ENCODE measurements around the gene TMPRSS6.

TMPRSS6 gene

DNA sequence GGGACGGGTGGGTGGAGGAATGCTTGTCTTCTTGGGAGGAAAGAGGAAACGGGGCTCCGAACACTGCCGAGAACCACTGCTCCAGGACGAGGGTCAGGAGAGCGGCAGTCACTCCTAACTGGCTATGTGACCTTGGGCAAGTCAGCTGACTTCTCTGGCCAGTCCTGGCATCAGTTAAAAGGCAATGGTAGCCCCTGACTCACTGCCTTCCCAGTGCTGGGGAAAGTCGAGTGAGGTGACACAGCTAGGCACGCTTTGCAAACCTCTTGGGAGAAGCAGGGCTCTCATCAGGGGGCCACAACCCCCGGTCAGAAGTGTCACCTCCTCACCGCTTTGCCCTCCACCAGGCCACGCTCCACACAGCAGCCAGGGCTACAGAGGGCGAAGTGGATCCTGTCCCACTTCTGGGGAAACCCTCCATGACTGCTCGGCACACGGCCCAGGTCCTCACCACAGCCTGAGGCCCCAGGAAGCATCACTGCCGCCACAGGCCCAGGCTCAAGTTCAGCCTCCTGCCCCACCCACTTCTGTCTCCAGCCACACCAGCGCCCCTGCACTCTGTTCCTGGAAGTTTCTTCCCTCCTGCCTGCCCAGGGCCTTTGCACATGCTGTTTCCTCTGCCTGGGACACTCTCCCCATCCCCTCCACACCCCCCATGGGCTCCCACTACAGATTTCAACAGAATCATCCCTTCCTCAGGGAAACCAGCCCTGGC is 23.9 kb upstream of the TMPRSS6 start:
- Histone ChIP-seq H3K36me3 (replicated peaks) (no peaks in the 10 kb centered on the region), H3K27me3 (ENCODE audit: low read depth) (peaks cover 6% of the 10 kb centered on the region; the same call in 1 of the 2 replicates), H3K4me3 (no peak overlapping the region), H3K9me3 (no peaks in the 10 kb centered on the region), H3K4me1 (no peaks in the 10 kb centered on the region)
- DNase-seq (ENCODE audit: low spot score in 2 of 2) = no peak
- in situ Hi-C loops (cut with MboI; ENCODE audit: low sequenced_read_pairs) = no loop called here

DNA sequence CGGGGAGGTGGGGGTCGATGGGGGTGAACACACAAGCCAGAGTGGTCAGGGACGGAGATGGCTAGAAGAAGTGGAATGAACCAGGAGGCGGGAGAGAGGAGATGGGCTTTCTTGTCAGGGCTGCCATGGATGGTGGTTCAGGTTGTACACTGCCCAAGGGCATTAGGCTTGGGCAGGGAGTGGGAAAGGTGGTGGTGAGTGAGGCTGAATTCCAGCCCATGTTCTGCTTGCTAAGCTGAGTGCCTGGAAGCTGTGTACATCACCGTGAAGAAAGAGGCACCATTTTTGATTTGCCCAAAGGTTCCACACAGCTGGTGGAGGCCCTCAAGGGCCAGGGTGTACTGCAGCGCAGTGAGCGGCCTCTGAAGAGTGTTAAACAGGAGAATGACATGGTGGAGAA is 23.3 kb upstream of the TMPRSS6 start:
- in situ Hi-C loops (cut with MboI; ENCODE audit: low sequenced_read_pairs) = no loop called here
- Histone ChIP-seq H3K4me1 (no peaks in the 10 kb centered on the region), H3K4me3 (no peak overlapping the region), H3K9me3 (no peaks in the 10 kb centered on the region), H3K27me3 (ENCODE audit: low read depth) (peaks cover 6% of the 10 kb centered on the region; the same call in 1 of the 2 replicates), H3K36me3 (replicated peaks) (no peaks in the 10 kb centered on the region)
- DNase-seq (ENCODE audit: low spot score in 2 of 2) = no peak

DNA sequence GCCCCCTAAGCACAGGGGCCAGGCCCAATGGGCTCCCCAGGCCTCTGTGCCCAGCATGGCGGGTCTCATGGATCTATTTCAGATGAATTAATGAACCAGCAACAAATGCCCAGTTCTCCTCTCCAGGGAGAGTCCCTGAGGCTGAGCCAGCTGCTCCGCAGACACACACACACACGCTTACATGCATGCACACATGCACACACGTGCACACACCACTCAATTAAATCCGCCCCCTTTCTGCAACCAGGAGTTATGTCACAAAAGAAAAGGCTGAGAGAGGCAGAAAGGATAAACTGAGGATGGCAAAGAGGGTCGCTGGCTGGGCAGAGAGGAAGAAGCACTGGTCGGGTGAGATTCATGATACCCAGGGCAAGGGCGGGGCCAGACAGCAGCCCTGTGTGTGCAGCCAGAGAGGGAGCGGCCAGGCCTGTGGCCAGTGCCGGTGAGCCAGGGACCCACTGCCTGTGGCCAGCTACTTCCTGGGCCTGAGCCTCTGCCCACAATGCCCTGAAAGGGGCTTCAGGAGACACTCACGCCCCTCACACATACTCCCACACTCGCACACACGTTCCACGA is 20.4 kb upstream of the TMPRSS6 start:
- H3K27me3 ChIP-seq (ENCODE audit: low read depth) = no peaks in the 10 kb centered on the region

DNA sequence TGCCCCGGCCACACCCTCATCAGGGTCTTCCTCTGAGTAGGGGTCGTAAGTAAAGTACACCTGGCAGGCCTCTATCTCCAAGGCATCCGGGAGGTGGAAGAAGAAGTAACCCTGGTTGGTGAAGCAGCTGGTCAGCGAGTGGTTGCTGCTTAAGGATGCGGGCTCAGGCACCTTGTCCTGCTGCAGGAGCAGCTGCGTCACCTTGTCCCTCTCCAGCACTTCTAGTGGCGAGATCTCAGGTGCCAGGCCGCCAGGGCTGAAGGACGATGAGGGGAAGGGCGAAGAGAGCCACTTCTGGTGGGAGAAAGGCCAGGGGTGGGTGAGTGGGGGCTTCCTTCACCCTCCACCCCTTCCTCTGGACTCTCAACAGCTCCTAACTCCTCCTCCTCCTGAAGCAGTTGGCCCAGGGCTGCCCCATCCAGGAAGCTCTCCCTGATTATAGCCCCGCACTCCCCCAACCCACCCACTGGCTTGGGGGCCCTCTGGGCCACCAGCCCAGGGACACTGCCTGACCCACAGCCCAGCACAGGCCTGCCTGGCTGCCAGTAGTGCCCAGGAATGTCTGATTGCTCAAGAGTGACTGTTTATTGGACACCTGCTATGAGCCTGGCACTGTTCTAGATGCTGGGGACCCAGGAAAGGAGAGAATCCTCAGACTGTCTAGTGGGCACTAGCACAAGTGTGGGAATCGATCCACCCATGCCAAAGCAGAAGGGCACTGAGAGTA is 19.2 kb upstream of the TMPRSS6 start:
- H3K27me3 ChIP-seq (ENCODE audit: low read depth) = no peaks in the 10 kb centered on the region
- H3K4me3 ChIP-seq = no peak overlapping the region
- no peaks in the 10 kb centered on the region for H3K36me3 ChIP-seq (replicated peaks)
- no peak for DNase-seq (ENCODE audit: low spot score in 2 of 2)
- in situ Hi-C loops (cut with MboI; ENCODE audit: low sequenced_read_pairs) = no loop called here
- no peaks in the 10 kb centered on the region for H3K9me3 ChIP-seq
- H3K4me1 ChIP-seq = no peaks in the 10 kb centered on the region

More for the DNA sequence above, 20.4 kb upstream of the TMPRSS6 start:
- Histone ChIP-seq H3K4me1 (no peaks in the 10 kb centered on the region), H3K36me3 (replicated peaks) (no peaks in the 10 kb centered on the region), H3K9me3 (no peaks in the 10 kb centered on the region), H3K4me3 (no peak overlapping the region)
- in situ Hi-C loops (cut with MboI; ENCODE audit: low sequenced_read_pairs) = no loop called here
- DNase-seq (ENCODE audit: low spot score in 2 of 2) = no peak

DNA sequence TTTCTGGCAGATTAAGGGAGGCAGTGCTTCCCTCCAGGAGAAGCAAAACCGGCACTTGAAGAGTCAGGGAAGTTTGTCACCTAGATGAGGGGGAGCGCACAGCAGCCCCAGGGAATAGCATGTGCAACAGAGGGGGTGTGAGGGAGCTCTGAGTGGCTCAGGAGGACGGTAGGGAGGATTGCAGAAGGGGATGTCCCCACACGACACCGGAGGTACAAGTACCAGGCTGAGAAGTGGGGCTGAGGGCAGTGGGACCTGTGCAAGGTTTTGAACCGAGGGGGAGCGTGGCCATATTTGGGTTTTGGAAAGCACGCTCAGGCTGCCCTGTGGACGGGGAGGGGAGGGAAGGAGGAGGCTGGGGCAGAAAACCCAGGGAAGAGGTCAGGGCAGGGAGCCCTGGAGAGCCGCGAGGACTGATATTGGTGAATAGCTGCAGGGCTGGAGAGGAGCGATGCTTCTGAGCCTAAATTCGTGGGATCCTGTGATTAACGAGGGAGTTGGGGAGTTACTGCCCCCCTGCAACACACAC is 17.9 kb upstream of the TMPRSS6 start:
- Histone ChIP-seq H3K27me3 (ENCODE audit: low read depth) (no peaks in the 10 kb centered on the region), H3K4me3 (no peak overlapping the region), H3K9me3 (no peaks in the 10 kb centered on the region), H3K4me1 (no peaks in the 10 kb centered on the region), H3K36me3 (replicated peaks) (no peaks in the 10 kb centered on the region)
- no peak for DNase-seq (ENCODE audit: low spot score in 2 of 2)
- in situ Hi-C loops (cut with MboI; ENCODE audit: low sequenced_read_pairs) = no loop called here

DNA sequence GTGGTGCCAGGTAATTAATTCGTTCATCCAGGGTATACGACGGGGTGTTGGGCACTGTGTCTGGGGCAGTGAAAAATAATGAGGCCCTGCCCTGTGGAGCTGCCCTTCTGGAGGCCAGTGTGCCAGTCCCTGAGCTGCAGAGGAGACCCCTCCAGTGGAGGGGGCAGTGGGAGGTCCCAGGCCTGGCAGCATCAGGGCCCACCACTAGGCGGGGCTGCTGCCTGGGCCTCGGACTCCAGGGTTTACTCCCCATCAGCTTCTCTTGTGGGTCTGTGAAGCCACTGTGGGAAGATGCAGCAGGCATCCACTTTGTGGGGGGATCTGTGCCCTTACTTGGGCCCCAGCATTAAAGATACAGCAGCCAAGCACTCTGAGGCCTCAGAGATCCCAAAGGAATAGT is 17.4 kb upstream of the TMPRSS6 start:
- no peak for DNase-seq (ENCODE audit: low spot score in 2 of 2)
- no peaks in the 10 kb centered on the region for H3K4me1 ChIP-seq

DNA sequence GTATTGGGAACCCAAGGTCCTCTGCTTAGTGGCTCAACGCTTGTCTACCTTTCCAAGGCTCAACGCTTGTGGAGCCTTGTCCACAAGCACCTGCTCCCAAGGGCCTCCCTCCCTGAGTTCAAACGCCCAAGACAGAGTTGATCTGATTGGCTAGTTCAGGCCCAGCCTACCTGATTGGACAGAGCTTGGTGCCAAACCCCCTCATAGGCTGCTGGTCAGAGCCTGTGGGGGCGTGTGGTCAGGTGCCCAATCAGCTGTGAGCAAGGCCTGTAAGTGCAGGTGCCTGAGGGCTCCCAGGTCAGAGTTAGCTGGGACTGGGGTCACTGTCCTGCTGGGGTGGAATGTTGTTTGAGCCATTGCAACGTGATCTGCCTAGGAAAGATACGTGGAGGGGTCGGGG is 16.9 kb upstream of the TMPRSS6 start:
- no peak for DNase-seq (ENCODE audit: low spot score in 2 of 2)
- in situ Hi-C loops (cut with MboI; ENCODE audit: low sequenced_read_pairs) = no loop called here

More for the DNA sequence above, 17.4 kb upstream of the TMPRSS6 start:
- Histone ChIP-seq H3K27me3 (ENCODE audit: low read depth) (no peaks in the 10 kb centered on the region), H3K36me3 (replicated peaks) (no peaks in the 10 kb centered on the region), H3K9me3 (no peaks in the 10 kb centered on the region), H3K4me3 (no peak overlapping the region)
- in situ Hi-C loops (cut with MboI; ENCODE audit: low sequenced_read_pairs) = no loop called here

DNA sequence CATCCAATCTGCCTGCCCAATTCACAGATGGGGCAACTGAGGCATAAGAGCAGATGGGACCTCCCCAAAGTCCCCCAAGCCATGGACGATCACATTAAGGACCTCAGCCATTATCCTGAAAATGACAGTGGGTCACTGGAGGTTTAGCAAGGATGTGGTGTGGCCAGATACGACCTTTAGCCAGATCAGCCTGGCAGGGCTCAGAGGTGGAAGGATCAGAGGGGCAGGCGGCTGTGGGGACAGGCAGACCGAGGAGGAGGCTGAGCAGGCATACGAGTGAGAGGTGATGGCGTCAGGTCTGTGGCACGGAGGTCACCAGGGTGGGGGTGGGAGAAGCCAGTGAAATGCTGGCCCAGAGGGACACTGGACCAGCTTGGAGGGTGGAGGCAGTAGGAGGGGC is 14.1 kb upstream of the TMPRSS6 start:
- H3K4me3 ChIP-seq = no peak overlapping the region
- H3K27me3 ChIP-seq (ENCODE audit: low read depth) = no peaks in the 10 kb centered on the region
- H3K9me3 ChIP-seq = no peaks in the 10 kb centered on the region
- H3K36me3 ChIP-seq (replicated peaks) = no peaks in the 10 kb centered on the region
- DNase-seq (ENCODE audit: low spot score in 2 of 2) = no peak
- in situ Hi-C loops (cut with MboI; ENCODE audit: low sequenced_read_pairs) = no loop called here
- no peaks in the 10 kb centered on the region for H3K4me1 ChIP-seq

More for the DNA sequence above, 16.9 kb upstream of the TMPRSS6 start:
- Histone ChIP-seq H3K4me3 (no peak overlapping the region), H3K9me3 (no peaks in the 10 kb centered on the region), H3K36me3 (replicated peaks) (no peaks in the 10 kb centered on the region), H3K27me3 (ENCODE audit: low read depth) (no peaks in the 10 kb centered on the region), H3K4me1 (no peaks in the 10 kb centered on the region)

DNA sequence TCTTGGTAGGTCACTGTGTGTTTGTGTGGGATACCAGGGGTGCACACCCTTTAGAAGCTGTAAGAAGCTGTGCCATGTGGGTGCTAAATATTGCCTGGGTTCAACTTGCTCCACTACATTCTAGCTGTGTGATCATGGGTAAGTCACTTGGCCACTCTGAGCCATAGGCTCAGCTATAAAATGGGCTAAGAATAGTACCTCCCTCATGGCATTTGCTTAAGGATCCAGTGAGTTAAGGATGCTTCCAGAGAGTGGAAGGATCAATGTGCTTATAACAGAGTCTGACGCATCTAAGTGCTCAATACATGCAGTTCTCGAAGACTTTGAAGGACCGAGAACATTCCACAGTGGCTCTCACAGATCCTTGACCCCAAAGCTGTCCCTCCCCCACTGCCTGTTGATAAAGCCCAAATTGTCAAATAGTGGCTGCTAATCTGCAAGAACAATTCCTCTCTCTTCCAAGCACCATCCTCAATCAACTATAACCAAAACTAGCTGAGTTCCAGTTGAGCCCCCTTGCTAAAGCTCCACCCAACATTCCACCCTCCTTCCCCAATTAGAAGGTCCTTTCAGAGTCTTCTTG is 13.2 kb upstream of the TMPRSS6 start:
- no peaks in the 10 kb centered on the region for H3K27me3 ChIP-seq (ENCODE audit: low read depth)
- no peak for DNase-seq (ENCODE audit: low spot score in 2 of 2)
- H3K9me3 ChIP-seq = no peaks in the 10 kb centered on the region
- H3K4me3 ChIP-seq = no peak overlapping the region
- no peaks in the 10 kb centered on the region for H3K4me1 ChIP-seq
- in situ Hi-C loops (cut with MboI; ENCODE audit: low sequenced_read_pairs) = no loop called here
- no peaks in the 10 kb centered on the region for H3K36me3 ChIP-seq (replicated peaks)

DNA sequence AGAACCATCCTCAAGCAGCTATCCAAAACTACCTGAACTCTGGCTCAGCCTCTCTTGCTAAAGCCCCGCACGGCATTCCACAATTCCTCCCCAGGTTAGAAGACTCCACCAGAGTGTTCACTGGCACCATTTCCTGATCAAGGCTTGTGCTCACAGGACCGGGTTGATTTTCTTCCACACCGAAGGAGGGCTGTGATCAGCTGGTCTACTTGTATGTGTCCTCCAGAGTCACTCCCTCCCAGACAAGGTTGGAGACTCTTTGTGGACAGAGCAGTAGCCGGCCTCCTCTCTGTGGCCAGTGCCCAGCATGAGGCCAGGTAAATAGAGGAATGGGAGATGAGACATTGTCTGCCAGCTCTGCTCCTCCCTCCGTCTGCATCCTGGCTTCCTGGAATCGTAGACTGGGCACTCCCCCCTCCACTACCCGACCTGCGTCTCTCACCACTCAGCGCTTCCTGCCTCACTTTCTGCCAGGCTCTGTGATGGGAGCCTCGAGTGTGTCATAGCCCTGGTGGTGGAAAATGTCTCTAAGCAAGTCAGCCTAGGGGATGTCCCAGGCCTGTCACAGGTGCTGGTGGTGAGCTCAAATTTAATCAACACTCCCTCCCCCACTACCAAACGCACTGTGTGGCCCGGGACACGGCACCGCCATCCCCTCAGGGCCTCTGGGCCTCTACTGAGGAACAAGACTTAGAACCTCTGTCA is 12.5 kb upstream of the TMPRSS6 start:
- DNase-seq (ENCODE audit: low spot score in 2 of 2) = no peak

DNA sequence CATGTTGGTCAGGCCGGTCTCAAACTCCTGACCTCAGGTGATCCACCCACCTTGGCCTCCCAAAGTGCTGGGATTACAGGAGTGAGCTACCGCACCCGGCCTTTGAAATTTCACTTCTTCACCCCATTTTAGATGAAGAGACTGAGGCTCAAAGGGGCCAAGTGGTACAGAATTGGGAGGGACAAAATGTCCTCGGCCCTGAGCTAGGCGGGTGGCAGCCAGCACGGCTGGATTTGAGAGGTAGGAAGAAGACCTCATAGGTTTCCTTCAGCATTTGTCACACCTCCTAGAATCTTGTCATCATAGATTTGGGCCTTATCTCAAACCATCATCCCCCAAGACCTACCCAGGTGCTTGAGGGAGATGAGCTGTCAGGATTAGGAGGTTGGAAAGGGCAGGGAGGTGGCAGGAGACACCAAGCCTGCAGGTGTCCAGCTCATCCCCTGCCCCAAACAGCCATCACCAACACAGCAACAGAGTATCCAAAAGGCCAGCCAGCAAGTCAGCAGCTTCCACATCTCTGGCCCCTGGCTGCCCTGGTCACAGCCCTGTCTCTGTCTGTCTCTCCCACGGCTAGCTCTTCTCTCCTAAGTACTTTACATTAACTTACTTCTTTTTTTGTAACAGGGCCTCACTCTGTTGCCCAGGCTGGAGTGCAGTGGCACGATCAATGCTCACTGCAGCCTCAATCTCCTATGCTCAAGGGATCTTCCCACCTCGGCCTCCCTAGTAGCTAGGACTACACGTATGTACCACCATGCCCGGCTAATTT is 11.2 kb upstream of the TMPRSS6 start:
- no peaks in the 10 kb centered on the region for H3K36me3 ChIP-seq (replicated peaks)
- no peaks in the 10 kb centered on the region for H3K27me3 ChIP-seq (ENCODE audit: low read depth)
- no peaks in the 10 kb centered on the region for H3K9me3 ChIP-seq
- H3K4me3 ChIP-seq = no peak overlapping the region
- in situ Hi-C loops (cut with MboI; ENCODE audit: low sequenced_read_pairs) = no loop called here
- no peak for DNase-seq (ENCODE audit: low spot score in 2 of 2)
- no peaks in the 10 kb centered on the region for H3K4me1 ChIP-seq

More for the DNA sequence above, 12.5 kb upstream of the TMPRSS6 start:
- no peaks in the 10 kb centered on the region for H3K4me1 ChIP-seq
- no peak overlapping the region for H3K4me3 ChIP-seq
- no peaks in the 10 kb centered on the region for H3K9me3 ChIP-seq
- H3K36me3 ChIP-seq (replicated peaks) = no peaks in the 10 kb centered on the region
- in situ Hi-C loops (cut with MboI; ENCODE audit: low sequenced_read_pairs) = no loop called here
- no peaks in the 10 kb centered on the region for H3K27me3 ChIP-seq (ENCODE audit: low read depth)

DNA sequence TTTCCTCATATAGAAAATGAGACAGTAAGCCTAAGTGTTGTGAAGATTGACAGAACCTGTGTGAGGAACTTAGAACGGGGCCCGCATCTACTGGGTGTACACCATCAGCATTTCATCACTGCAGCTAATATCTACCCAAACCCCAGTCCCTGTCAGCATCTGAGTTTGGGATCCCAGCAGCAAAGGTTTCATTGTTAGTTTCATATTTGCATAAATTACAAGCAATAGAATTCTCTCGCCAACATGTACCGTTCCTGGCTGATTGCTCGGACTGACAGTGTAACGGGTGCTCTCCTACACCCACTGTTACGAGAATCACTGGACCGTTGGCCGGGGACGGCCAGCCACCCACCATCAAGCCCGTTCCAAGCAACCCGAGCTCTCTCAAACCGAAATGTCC is 10.4 kb upstream of the TMPRSS6 start:
- in situ Hi-C loops (cut with MboI; ENCODE audit: low sequenced_read_pairs) = no loop called here
- Histone ChIP-seq H3K4me3 (no peak overlapping the region), H3K9me3 (no peaks in the 10 kb centered on the region), H3K4me1 (no peaks in the 10 kb centered on the region), H3K27me3 (ENCODE audit: low read depth) (no peaks in the 10 kb centered on the region), H3K36me3 (replicated peaks) (no peaks in the 10 kb centered on the region)
- DNase-seq (ENCODE audit: low spot score in 2 of 2) = no peak

DNA sequence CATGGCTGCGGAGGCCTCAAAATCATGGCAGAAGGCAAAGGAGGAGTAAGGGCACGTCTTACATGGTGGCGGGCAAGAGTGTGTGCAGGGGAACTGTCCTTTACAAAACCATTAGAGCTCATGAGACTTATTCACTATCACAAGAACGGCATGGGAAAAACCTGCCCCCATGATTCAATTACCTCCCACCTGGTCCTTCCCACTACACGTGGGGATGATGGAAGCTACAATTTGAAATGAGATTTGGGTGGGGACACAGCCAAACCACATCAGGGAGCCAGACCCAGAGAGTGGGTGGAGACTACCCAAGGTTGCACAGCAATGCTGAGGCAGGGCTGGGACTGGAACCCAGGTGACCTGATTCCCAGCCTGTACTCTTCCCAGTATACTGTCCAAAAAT is 8.6 kb upstream of the TMPRSS6 start:
- Histone ChIP-seq H3K4me1 (no peaks in the 10 kb centered on the region), H3K27me3 (ENCODE audit: low read depth) (0 out of 2 replicates have a peak, but pooled peaks cover 4% of the 10 kb centered on the region), H3K4me3 (no peak overlapping the region), H3K36me3 (replicated peaks) (no peaks in the 10 kb centered on the region), H3K9me3 (no peaks in the 10 kb centered on the region)
- DNase-seq (ENCODE audit: low spot score in 2 of 2) = no peak
- in situ Hi-C loops (cut with MboI; ENCODE audit: low sequenced_read_pairs) = no loop called here
